H1 (cell line): ENCODE data around the gene ITGB5. TPM values are rescaled to one million over a fixed set of nuclear protein-coding genes. Genes with fewer than 3 reads are reported as not detected.
A peak's percentile ranks its signal among the peaks of the same experiment; 100 is the strongest.

ENCODE experiments used
- CTCF ChIA-PET: fragments of 300-600 bp; sonication (Branson Sonifier 250); formaldehyde crosslinking; loops from one replicate; lab custom pipeline; 2021; ENCODE audit not compliant: partially characterized antibody; lab: Charles Lee
- POLR2A ChIA-PET: fragments of 300-600 bp; sonication (Branson Sonifier 250); formaldehyde crosslinking; loops from one replicate; lab custom pipeline; 2021; ENCODE audit warnings: inconsistent platforms; ENCODE audit not compliant: partially characterized antibody; lab: Charles Lee
- DNase-seq, 2 experiments: peaks; one replicate each; pipeline versions ENCODE4 v3.0.0 to v3.0.0-alpha.2; 2010 to 2022; ENCODE audit warnings: low spot score in 2 of 2, low read depth in 1 of 2, mixed read lengths in 1 of 2
- FAIRE-seq: peaks from 2 replicates; lab custom pipeline; 2011; peaks lifted over from hg19 to GRCh38; lab: Jason Lieb, UNC
- H2AFZ ChIP-seq: 2 replicates; pipeline ENCODE4 v1.8.1; 2012; ENCODE audit warnings: low read length, inconsistent platforms
- H2AK5ac ChIP-seq: 2 replicates; pipeline ENCODE4 v1.6.1; 2013; ENCODE audit warnings: low read depth, low read length
- H2BK120ac ChIP-seq: replicated peaks from 2 replicates; pipeline ENCODE3; 2013; ENCODE audit warnings: low read depth, low read length, inconsistent platforms
- H2BK12ac ChIP-seq: 2 replicates; pipeline ENCODE4 v1.6.1; 2013; ENCODE audit warnings: low read depth, low read length
- H2BK15ac ChIP-seq: 2 replicates; pipeline ENCODE4 v1.6.1; 2013; ENCODE audit warnings: low read length
- H2BK20ac ChIP-seq: 2 replicates; pipeline ENCODE4 v1.6.1; 2013; ENCODE audit warnings: low read length
- H2BK5ac ChIP-seq: 2 replicates; pipeline ENCODE4 v1.6.1; 2013; ENCODE audit warnings: low read depth, low read length
- H3K14ac ChIP-seq: 2 replicates; pipeline ENCODE4 v1.6.1; 2013; ENCODE audit warnings: inconsistent platforms; ENCODE audit not compliant: insufficient read length
- H3K18ac ChIP-seq: 2 replicates; pipeline ENCODE4 v1.6.1; 2013; ENCODE audit warnings: low read length; ENCODE audit errors: extremely low read depth
- H3K23ac ChIP-seq: 2 replicates; pipeline ENCODE4 v1.6.1; 2013; ENCODE audit warnings: inconsistent platforms; ENCODE audit not compliant: insufficient read length
- H3K23me2 ChIP-seq: 2 replicates; pipeline ENCODE4 v1.6.1; 2013; ENCODE audit warnings: low read depth, low read length
- H3K27ac ChIP-seq: 2 replicates; pipeline ENCODE4 v1.6.1; 2011; ENCODE audit warnings: low read depth, low read length, inconsistent platforms
- H3K27me3 ChIP-seq, 4 experiments: replicated peaks in 1 of 4; 1 replicate in 1 of 4; 2 replicates in 3 of 4; pipeline versions ENCODE4 v1.6.1 to v1.8.1; 2011 to 2013; ENCODE audit warnings: low read length in 3 of 4, mild to moderate bottlenecking in 3 of 4, inconsistent platforms in 2 of 4, mixed read lengths in 2 of 4, moderate library complexity in 1 of 4; ENCODE audit not compliant: control insufficient read depth in 3 of 4, insufficient read depth in 3 of 4; ENCODE audit errors: extremely low read depth in 1 of 4
- H3K36me3 ChIP-seq, 4 experiments: 2 replicates each; pipeline versions ENCODE4 v1.6.1 to v1.8.1; 2011 to 2013; ENCODE audit warnings: mild to moderate bottlenecking in 4 of 4, low read length in 3 of 4, moderate library complexity in 2 of 4, control low read depth in 1 of 4, inconsistent platforms in 1 of 4; ENCODE audit not compliant: insufficient read depth in 4 of 4, control insufficient read depth in 2 of 4
- H3K4ac ChIP-seq: replicated peaks from 2 replicates; pipeline ENCODE3; 2013; ENCODE audit warnings: low read length, low read depth, mixed read lengths, inconsistent platforms; ENCODE audit not compliant: insufficient read length
- H3K4me1 ChIP-seq, 4 experiments: replicated peaks in 1 of 4; 1 replicate in 1 of 4; 2 replicates in 3 of 4; pipeline versions ENCODE4 v1.6.1 to v1.8.1; 2011 to 2013; ENCODE audit warnings: low read length in 3 of 4, inconsistent platforms in 2 of 4, mixed read lengths in 1 of 4; ENCODE audit not compliant: insufficient read depth in 4 of 4, control insufficient read depth in 3 of 4
- H3K4me2 ChIP-seq, 2 experiments: 2 replicates each; pipeline versions ENCODE4 v1.6.1 to v1.8.1; 2011 to 2013; ENCODE audit warnings: low read depth in 2 of 2, low read length in 2 of 2, control low read depth in 1 of 2, inconsistent platforms in 1 of 2, mild to moderate bottlenecking in 1 of 2; ENCODE audit not compliant: insufficient read depth in 1 of 2
- H3K4me3 ChIP-seq, 4 experiments: fragments of 200-600, 300-600 bp in 1 of 4; sonication (generic), shearing (Covaris generic), sonication (Bioruptor Twin) in 1 of 4; 2 replicates each; pipeline versions ENCODE4 v1.5.1 to v1.8.1; 2011 to 2016; ENCODE audit warnings: low read length in 4 of 4, low read depth in 3 of 4, control low read depth in 2 of 4, inconsistent platforms in 2 of 4, mild to moderate bottlenecking in 2 of 4, mixed read lengths in 1 of 4, moderate library complexity in 1 of 4; ENCODE audit not compliant: insufficient read depth in 2 of 4; ENCODE audit errors: extremely low read depth in 1 of 4
- H3K56ac ChIP-seq: replicated peaks from 2 replicates; pipeline ENCODE3; 2013; ENCODE audit warnings: low read depth, mild to moderate bottlenecking, mixed read lengths, low read length, inconsistent platforms; ENCODE audit not compliant: insufficient read length
- H3K79me1 ChIP-seq: 2 replicates; pipeline ENCODE4 v1.6.1; 2013; ENCODE audit warnings: low read depth, low read length, control low read depth
- H3K79me2 ChIP-seq, 2 experiments: 2 replicates each; pipeline versions ENCODE4 v1.6.1 to v1.8.1; 2012 to 2013; ENCODE audit warnings: low read length in 2 of 2, mild to moderate bottlenecking in 2 of 2, inconsistent platforms in 1 of 2; ENCODE audit not compliant: insufficient read depth in 2 of 2, control insufficient read depth in 1 of 2
- H3K9ac ChIP-seq, 4 experiments: replicated peaks in 1 of 4; 1 replicate in 1 of 4; 2 replicates in 3 of 4; pipeline versions ENCODE4 v1.6.1 to v1.8.1; 2011 to 2013; ENCODE audit warnings: low read depth in 3 of 4, low read length in 3 of 4, control low read depth in 2 of 4, mild to moderate bottlenecking in 2 of 4, moderate library complexity in 2 of 4, inconsistent platforms in 1 of 4; ENCODE audit errors: extremely low read depth in 1 of 4
- H3K9me3 ChIP-seq, 2 experiments: 2 replicates each; pipeline versions ENCODE4 v1.6.1 to v1.8.1; 2012 to 2013; ENCODE audit warnings: mild to moderate bottlenecking in 2 of 2, moderate library complexity in 2 of 2, control low read depth in 1 of 2, inconsistent platforms in 1 of 2, low read depth in 1 of 2, low read length in 1 of 2, mixed read lengths in 1 of 2; ENCODE audit not compliant: insufficient read depth in 2 of 2
- H4K20me1 ChIP-seq, 2 experiments: replicated peaks in 1 of 2; 2 replicates each; pipeline versions ENCODE3 to v1.8.1; 2011 to 2013; ENCODE audit warnings: inconsistent platforms in 2 of 2, low read length in 2 of 2, mild to moderate bottlenecking in 1 of 2; ENCODE audit not compliant: insufficient read depth in 2 of 2, control insufficient read depth in 1 of 2
- H4K5ac ChIP-seq: 2 replicates; pipeline ENCODE4 v1.6.1; 2013; ENCODE audit warnings: low read length, low read depth, mixed read lengths, inconsistent platforms; ENCODE audit not compliant: insufficient read length
- H4K8ac ChIP-seq: 2 replicates; pipeline ENCODE4 v1.8.0; 2013; ENCODE audit warnings: mild to moderate bottlenecking, moderate library complexity, low read length, inconsistent platforms; ENCODE audit not compliant: insufficient read depth; ENCODE audit errors: extremely low read depth
- H4K91ac ChIP-seq: replicated peaks from 2 replicates; pipeline ENCODE3; 2013; ENCODE audit warnings: low read length, mixed read lengths, inconsistent platforms; ENCODE audit not compliant: insufficient read length
- ASH2L ChIP-seq: fragments of 200-600, 300-600 bp; sonication (generic); IDR thresholded peaks from one replicate; pipeline ENCODE4 v1.7.1; 2017; ENCODE audit warnings: low read length
- CHD2 ChIP-seq: IDR thresholded peaks from 2 replicates; pipeline ENCODE4 v1.6.1; 2012; ENCODE audit warnings: low read length, improper control_type of control experiment
- EGR1 ChIP-seq: IDR thresholded peaks from 2 replicates; pipeline ENCODE4 v1.6.1; 2011; ENCODE audit warnings: low read depth, low read length, borderline replicate concordance
- KDM5A ChIP-seq: fragments of 200-600 bp; IDR thresholded peaks from 2 replicates; pipeline ENCODE4 v1.7.1; 2012; ENCODE audit warnings: mild to moderate bottlenecking, low read length, inconsistent platforms, mixed read lengths
- MAFK ChIP-seq: IDR thresholded peaks from 2 replicates; pipeline ENCODE4 v1.6.1; 2012; ENCODE audit warnings: low read depth, mild to moderate bottlenecking, improper control_type of control experiment, low read length
- NRF1 ChIP-seq: IDR thresholded peaks from 2 replicates; pipeline ENCODE4 v1.6.1; 2011; ENCODE audit warnings: mild to moderate bottlenecking, low read depth, low read length, improper control_type of control experiment
- SAP30 ChIP-seq: fragments of 300-600 bp; sonication (generic); IDR thresholded peaks from 2 replicates; pipeline ENCODE4 v1.7.1; 2012; ENCODE audit warnings: low read length, moderate library complexity, mild to moderate bottlenecking, inconsistent platforms; ENCODE audit not compliant: insufficient read depth, insufficient replicate concordance
- SIRT6 ChIP-seq: IDR thresholded peaks from one replicate; pipeline ENCODE4 v1.7.1; 2012; ENCODE audit warnings: low read length, inconsistent platforms
- SP1 ChIP-seq: IDR thresholded peaks from 2 replicates; pipeline ENCODE4 v1.6.1; 2011; ENCODE audit warnings: low read depth, low read length
- WGBS, 2 experiments: shearing (Covaris generic) in 1 of 2; methylation state at CpG; one replicate each; pipeline versions ENCODE4 v1.1.6 to v1.1.7; 2013 to 2015; ENCODE audit warnings: low lambda C conversion rate in 2 of 2, mixed read lengths in 2 of 2, inconsistent platforms in 1 of 2, low coverage in 1 of 2, missing lambda C conversion rate in 1 of 2; ENCODE audit not compliant: insufficient replicate concordance in 2 of 2, insufficient coverage in 1 of 2, insufficient read length in 1 of 2; ENCODE audit errors: extremely low coverage in 1 of 2, missing lambda C conversion rate in 1 of 2; 5-methylcytosine and 5-hydroxymethylcytosine counted together
- polyA plus RNA-seq, 7 experiments: library from polyadenylated mRNA; depleted of rRNA in 3 of 7; stranded (reverse) in 5 of 7; unstranded in 2 of 7; fragments of >200 nt in 5 of 7; fragments of 200-250 nt in 2 of 7; gene quantifications; 1 replicate in 5 of 7; 2 replicates in 1 of 7; 4 replicates in 1 of 7; pipeline versions ENCODE4 v1.2.1 to v1.2.3, GENCODE V29; 2011 to 2013; ENCODE audit warnings: missing spikeins in 2 of 7, mixed read lengths in 2 of 7
- total RNA-seq: library from RNA; stranded (reverse); fragmentation: NEBNext Ultra II Directional; extraction: Animal tissue kit (Norgen Biotek cat#: 25700); gene quantifications from 2 replicates; pipeline ENCODE4 v1.2.1, GENCODE V29; 2021

ITGB5 gene
- total and polyA plus RNA-seq, 2 of the 8 experiments (the other 6 are each of a cell fraction or from before 2014, with no cell fraction given), result 101 to 268 TPM

DNA sequence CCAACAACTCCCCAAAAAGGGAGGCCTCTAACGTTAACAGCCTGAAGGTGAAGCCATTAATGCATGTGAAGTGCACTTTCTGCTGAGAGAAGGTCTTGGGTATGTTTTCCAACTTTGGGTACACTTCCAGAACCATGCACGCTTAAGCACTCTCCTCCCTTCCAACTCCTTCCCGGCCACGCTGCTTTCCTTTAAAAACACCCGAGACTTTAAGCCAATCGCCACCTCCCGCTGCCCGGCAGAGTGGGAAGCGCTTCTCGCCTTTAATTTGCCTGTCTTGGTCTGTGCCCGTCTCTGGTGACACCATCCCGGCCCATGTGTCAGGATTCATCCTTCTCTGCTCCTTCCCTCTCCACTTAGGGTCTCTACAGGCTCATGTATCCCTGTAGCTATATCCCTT, 35.3 kb downstream of the ITGB5 start:
- no peak overlapping the region for H3K4me2 ChIP-seq
- no peak overlapping the region for H3K14ac ChIP-seq
- H2BK12ac ChIP-seq, result no peak overlapping the region
- POLR2A ChIA-PET, result interaction anchor here (1.0 to 2.3 kb wide), 3 partner anchors 10 to 91 kb away, joined by 3 to 6 read pairs (median 5); no protein-coding TSS in a partner anchor
- no peaks in the 10 kb centered on the region for H3K9me3 ChIP-seq
- no peak overlapping the region for H4K91ac ChIP-seq
- peaks cover 2% of the 10 kb centered on the region; the same call in 1 of the 2 replicates for H3K79me1 ChIP-seq
- H3K4me1 ChIP-seq, result peaks cover 2 to 6% (median 5%) of the 10 kb centered on the region in 4 experiments; a peak in 4 of 7 replicates
- H3K27ac ChIP-seq, result no peak overlapping the region
- CTCF ChIA-PET, result interaction anchor here (1.1 kb wide), 1 partner anchor 49 kb away, joined by 3 read pairs; no protein-coding TSS in a partner anchor
- H3K4me3 ChIP-seq, result no peak overlapping the region
- no peak for TF ChIP-seq MAFK
- TF ChIP-seq SP1, result no peak
- TF ChIP-seq NRF1, result no peak
- no peak for TF ChIP-seq SAP30
- TF ChIP-seq EGR1, result no peak
- no peak for TF ChIP-seq CHD2
- no peak for TF ChIP-seq SIRT6
- TF ChIP-seq KDM5A, result no peak
- TF ChIP-seq ASH2L, result no peak
- 0 out of 2 replicates have a peak overlapping the region, but pooled peaks have one; percentile 9 for H2BK20ac ChIP-seq
- DNase-seq, result no peak
- H4K5ac ChIP-seq, result no peak overlapping the region
- peaks cover 2 to 19% (median 6%) of the 10 kb centered on the region in 4 experiments; a peak in 6 of 8 replicates for H3K36me3 ChIP-seq
- 82% methylated on average over 12 of the region's 12 CpGs; no CpG with 5 or more reads in 1 of the 2 experiments for WGBS, 2 experiments
- FAIRE-seq, result no peak
- H3K4ac ChIP-seq, result no peak overlapping the region
- peaks cover 0 to 4% of the 10 kb centered on the region in 2 experiments for H4K20me1 ChIP-seq
- no peak overlapping the region for H2BK15ac ChIP-seq
- no peak overlapping the region for H2AFZ ChIP-seq
- peak overlapping the region; percentile 15; the same call in 1 of the 2 replicates for H3K18ac ChIP-seq
- H2AK5ac ChIP-seq, result no peak overlapping the region
- no peak overlapping the region for H2BK120ac ChIP-seq
- H4K8ac ChIP-seq, result no peak overlapping the region
- no peaks in the 10 kb centered on the region for H3K27me3 ChIP-seq
- H3K56ac ChIP-seq, result no peak overlapping the region
- no peaks in the 10 kb centered on the region for H3K23me2 ChIP-seq
- no peak overlapping the region; a peak in 1 of 7 replicates for H3K9ac ChIP-seq
- no peak overlapping the region for H3K23ac ChIP-seq
- H3K79me2 ChIP-seq, result peaks cover 0 to 4% of the 10 kb centered on the region in 2 experiments; a peak in 1 of 4 replicates
- H2BK5ac ChIP-seq, result no peak overlapping the region
